KBM-7 (cell line): ENCODE measurements around the gene INPP5D.
A peak's percentile ranks its signal among the peaks of the same experiment; 100 is the strongest.
"Not testable (repeated sequence)": the region's sequence is repeated elsewhere in the genome, so short reads cannot be mapped to it uniquely, and the experiment has no call there.

Experiments used
- DNase-seq: peaks from one replicate; pipeline ENCODE4 v3.0.0-alpha.2; 2015
- in situ Hi-C: fragments of 300-500 bp; cut with MboI; formaldehyde crosslinking; loops from 2 replicates; pipeline ENCODE4 v1.14.3; 2020; ENCODE audit warnings: low sequenced_read_pairs, low pct_unique_long_range_greater_than_20kb, mixed read lengths

INPP5D gene

GRCh38 chr2:233049194-233049761, 10.9 kb upstream of the INPP5D start:
- in situ Hi-C loops = no loop called here
- no peak for DNase-seq

GRCh38 chr2:233051241-233052149, 8.6 kb upstream of the INPP5D start:
- in situ Hi-C loops = no loop called here
- DNase-seq = peak; percentile 55

GRCh38 chr2:233052517-233052916, 7.6 kb upstream of the INPP5D start:
- in situ Hi-C loops, DNase-seq: not testable (repeated sequence)

- peak; percentile 68 for DNase-seq
- in situ Hi-C loops = no loop called here
Measured at GRCh38 chr2:233053928-233054784, 6.0 kb upstream of the INPP5D start.

- DNase-seq = no peak
- in situ Hi-C loops = no loop called here
Measured at GRCh38 chr2:233055362-233055761, 4.8 kb upstream of the INPP5D start.

- in situ Hi-C loops = no loop called here
- DNase-seq = no peak
Measured at GRCh38 chr2:233056961-233057605, 3.1 kb upstream of the INPP5D start.

GRCh38 chr2:233058717-233059546, 1.2 kb upstream of the INPP5D start:
- DNase-seq = no peak
- in situ Hi-C loops = no loop called here

- DNase-seq = no peak
- in situ Hi-C loops = no loop called here
Measured at GRCh38 chr2:233059547-233059796, 670 bp upstream of the INPP5D start.

- in situ Hi-C loops = no loop called here
- no peak for DNase-seq
Measured at GRCh38 chr2:233060501-233060979, 398 bp downstream of the INPP5D start.

- peak; percentile 70 for DNase-seq
- in situ Hi-C loops = no loop called here
Measured at GRCh38 chr2:233060980-233061590, 943 bp downstream of the INPP5D start.

GRCh38 chr2:233061591-233062450, 1.7 kb downstream of the INPP5D start:
- peak; percentile 52 for DNase-seq

GRCh38 chr2:233062451-233062850, 2.3 kb downstream of the INPP5D start:
- DNase-seq = no peak
- in situ Hi-C loops = no loop called here

More at GRCh38 chr2:233061591-233062450, 1.7 kb downstream of the INPP5D start:
- in situ Hi-C loops = no loop called here

- in situ Hi-C loops = no loop called here
Measured at GRCh38 chr2:233062946-233063268, 2.8 kb downstream of the INPP5D start.

GRCh38 chr2:233063269-233063975, 3.3 kb downstream of the INPP5D start:
- no peak for DNase-seq
- in situ Hi-C loops = no loop called here

More at GRCh38 chr2:233062946-233063268, 2.8 kb downstream of the INPP5D start:
- no peak for DNase-seq

GRCh38 chr2:233063976-233064411, 3.9 kb downstream of the INPP5D start:
- no peak for DNase-seq
- in situ Hi-C loops = no loop called here

- DNase-seq = no peak
- in situ Hi-C loops = no loop called here
Measured at GRCh38 chr2:233064530-233065199, 4.5 kb downstream of the INPP5D start.
